Osteoblast (primary cell): ENCODE data around the gene MYDGF. TPM values are rescaled to one million over a fixed set of nuclear protein-coding genes. Genes with fewer than 3 reads are reported as not detected.

Source experiments
- DNase-seq: peaks from one replicate; pipeline ENCODE4 v3.0.0; 2011; ENCODE audit warnings: low spot score, mixed read lengths; ENCODE audit not compliant: insufficient read length; ENCODE audit errors: missing footprints
- H2AFZ ChIP-seq: 2 replicates; pipeline ENCODE4 v1.6.0; 2011; ENCODE audit warnings: mild to moderate bottlenecking, low read length
- H3K27ac ChIP-seq: 2 replicates; pipeline ENCODE4 v1.5.1; 2011; ENCODE audit warnings: mild to moderate bottlenecking, low read depth, low read length, moderate library complexity
- H3K27me3 ChIP-seq: 2 replicates; pipeline ENCODE4 v1.6.0; 2012; ENCODE audit warnings: mild to moderate bottlenecking, control low read depth, inconsistent platforms, low read length, moderate library complexity; ENCODE audit not compliant: insufficient read depth
- H3K36me3 ChIP-seq: 2 replicates; pipeline ENCODE4 v1.5.1; 2011; ENCODE audit warnings: mild to moderate bottlenecking, low read length, control low read depth, moderate library complexity; ENCODE audit not compliant: insufficient read depth
- H3K4me1 ChIP-seq: 2 replicates; pipeline ENCODE4 v1.5.1; 2011; ENCODE audit warnings: mild to moderate bottlenecking, low read length, control low read depth, moderate library complexity; ENCODE audit not compliant: insufficient read depth
- H3K4me2 ChIP-seq: 2 replicates; pipeline ENCODE4 v1.6.0; 2011; ENCODE audit warnings: mild to moderate bottlenecking, low read length; ENCODE audit not compliant: insufficient read depth
- H3K4me3 ChIP-seq: fragments of 200-600 bp; sonication (generic); 3 replicates; pipeline ENCODE4 v1.5.1; 2012; ENCODE audit warnings: mild to moderate bottlenecking, low read length, inconsistent platforms; ENCODE audit not compliant: insufficient read depth
- H3K79me2 ChIP-seq: 2 replicates; pipeline ENCODE4 v1.6.0; 2012; ENCODE audit warnings: mild to moderate bottlenecking, low read length, control low read depth, inconsistent platforms; ENCODE audit not compliant: insufficient read depth
- H3K9me3 ChIP-seq: 2 replicates; pipeline ENCODE4 v1.5.1; 2011; ENCODE audit warnings: low read depth, low read length, control low read depth
- H4K20me1 ChIP-seq: 2 replicates; pipeline ENCODE4 v1.6.0; 2012; ENCODE audit warnings: mild to moderate bottlenecking, low read length, control low read depth; ENCODE audit not compliant: insufficient read depth
- total RNA-seq: library from RNA; depleted of rRNA; stranded (reverse); fragments of >200 nt; gene quantifications from 2 replicates; pipeline ENCODE4 v1.2.3, GENCODE V29; 2012
- TF ChIP-seq, protein P1 (sequence below): IDR thresholded peaks from 2 replicates; pipeline ENCODE4 v1.5.1; 2011; ENCODE audit warnings: mild to moderate bottlenecking, low read depth, low read length, moderate library complexity; ENCODE audit errors: extremely low read depth

The MYDGF gene
- total RNA-seq, 1 donor: 152 TPM

DNA sequence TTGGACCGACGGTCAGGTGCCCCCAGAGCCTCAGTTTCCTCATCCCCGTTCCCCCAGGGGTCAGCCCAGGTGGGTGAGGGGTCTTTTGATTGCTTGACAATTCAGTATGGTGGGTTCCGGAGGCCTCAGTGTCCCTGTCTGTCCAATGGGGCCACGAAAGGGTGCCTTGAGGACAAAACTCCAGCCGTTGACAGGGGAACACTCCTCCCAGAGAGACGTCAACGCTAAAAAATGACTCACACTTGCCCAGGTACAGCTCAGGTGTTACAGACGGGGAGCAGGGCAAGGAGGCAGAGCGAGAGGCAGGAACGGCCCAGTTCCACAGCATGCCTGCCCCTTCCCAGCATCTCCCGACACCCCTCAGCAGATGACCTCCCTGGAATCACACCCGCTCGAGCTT is 29.0 kb downstream of the MYDGF start:
- H3K79me2 ChIP-seq: peaks cover 7% of the 10 kb centered on the region
- TF ChIP-seq, protein P1, sequence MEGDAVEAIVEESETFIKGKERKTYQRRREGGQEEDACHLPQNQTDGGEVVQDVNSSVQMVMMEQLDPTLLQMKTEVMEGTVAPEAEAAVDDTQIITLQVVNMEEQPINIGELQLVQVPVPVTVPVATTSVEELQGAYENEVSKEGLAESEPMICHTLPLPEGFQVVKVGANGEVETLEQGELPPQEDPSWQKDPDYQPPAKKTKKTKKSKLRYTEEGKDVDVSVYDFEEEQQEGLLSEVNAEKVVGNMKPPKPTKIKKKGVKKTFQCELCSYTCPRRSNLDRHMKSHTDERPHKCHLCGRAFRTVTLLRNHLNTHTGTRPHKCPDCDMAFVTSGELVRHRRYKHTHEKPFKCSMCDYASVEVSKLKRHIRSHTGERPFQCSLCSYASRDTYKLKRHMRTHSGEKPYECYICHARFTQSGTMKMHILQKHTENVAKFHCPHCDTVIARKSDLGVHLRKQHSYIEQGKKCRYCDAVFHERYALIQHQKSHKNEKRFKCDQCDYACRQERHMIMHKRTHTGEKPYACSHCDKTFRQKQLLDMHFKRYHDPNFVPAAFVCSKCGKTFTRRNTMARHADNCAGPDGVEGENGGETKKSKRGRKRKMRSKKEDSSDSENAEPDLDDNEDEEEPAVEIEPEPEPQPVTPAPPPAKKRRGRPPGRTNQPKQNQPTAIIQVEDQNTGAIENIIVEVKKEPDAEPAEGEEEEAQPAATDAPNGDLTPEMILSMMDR: no peak
- DNase-seq: peak; percentile 61
- H3K27ac ChIP-seq: no peak overlapping the region
- H3K4me2 ChIP-seq: no peak overlapping the region
- no peak overlapping the region for H2AFZ ChIP-seq
- no peaks in the 10 kb centered on the region for H4K20me1 ChIP-seq
- peaks cover 19% of the 10 kb centered on the region for H3K4me1 ChIP-seq
- no peaks in the 10 kb centered on the region for H3K36me3 ChIP-seq
- H3K4me3 ChIP-seq: no peak overlapping the region
- no peaks in the 10 kb centered on the region for H3K9me3 ChIP-seq
- H3K27me3 ChIP-seq: no peaks in the 10 kb centered on the region

DNA sequence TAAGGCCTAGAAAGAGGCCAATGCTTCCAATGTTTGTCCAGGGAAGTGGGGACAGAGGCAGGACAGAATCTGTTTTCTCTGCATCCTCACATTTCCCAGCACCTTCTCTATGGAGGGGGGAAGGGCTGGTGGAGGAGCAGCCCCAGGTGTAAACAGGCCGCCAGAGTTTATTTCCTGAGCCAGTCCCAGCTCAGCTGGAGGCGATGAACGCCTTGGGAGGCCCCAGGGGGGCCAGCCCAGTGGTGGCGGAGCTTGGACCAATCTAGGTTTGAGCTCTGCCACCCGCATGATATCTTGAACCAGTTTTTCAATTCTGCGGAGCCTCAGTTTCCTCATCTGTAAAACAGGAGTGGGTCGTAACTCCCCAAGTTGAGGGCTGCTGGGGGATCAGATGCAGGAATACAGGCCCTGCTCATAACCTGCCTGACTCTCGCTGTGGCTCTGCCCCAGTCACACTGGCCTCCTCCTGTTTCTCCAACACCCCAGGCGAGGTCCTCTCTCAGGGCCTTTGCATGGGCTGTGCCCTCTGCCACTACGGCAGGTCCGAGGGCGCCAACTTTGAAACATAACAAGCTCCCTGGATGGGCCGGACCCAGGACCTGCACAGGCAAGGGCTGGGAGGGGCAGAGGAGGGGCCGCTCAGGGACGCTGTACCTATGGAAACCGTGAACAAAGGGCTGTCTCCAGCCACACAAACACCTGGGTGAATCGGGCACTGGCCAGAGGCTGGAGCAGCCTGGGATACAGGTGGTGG is 29.7 kb downstream of the MYDGF start:
- Histone ChIP-seq H3K27me3 (no peaks in the 10 kb centered on the region), H3K9me3 (no peaks in the 10 kb centered on the region), H3K27ac (no peak overlapping the region), H3K4me1 (peaks cover 22% of the 10 kb centered on the region), H2AFZ (no peak overlapping the region), H3K79me2 (peaks cover 7% of the 10 kb centered on the region), H4K20me1 (no peaks in the 10 kb centered on the region), H3K36me3 (no peaks in the 10 kb centered on the region), H3K4me2 (peak overlapping the region; percentile 95), H3K4me3 (peak overlapping the region; percentile 87)
- DNase-seq: peak; percentile 87
- TF ChIP-seq, protein P1: no peak

DNA sequence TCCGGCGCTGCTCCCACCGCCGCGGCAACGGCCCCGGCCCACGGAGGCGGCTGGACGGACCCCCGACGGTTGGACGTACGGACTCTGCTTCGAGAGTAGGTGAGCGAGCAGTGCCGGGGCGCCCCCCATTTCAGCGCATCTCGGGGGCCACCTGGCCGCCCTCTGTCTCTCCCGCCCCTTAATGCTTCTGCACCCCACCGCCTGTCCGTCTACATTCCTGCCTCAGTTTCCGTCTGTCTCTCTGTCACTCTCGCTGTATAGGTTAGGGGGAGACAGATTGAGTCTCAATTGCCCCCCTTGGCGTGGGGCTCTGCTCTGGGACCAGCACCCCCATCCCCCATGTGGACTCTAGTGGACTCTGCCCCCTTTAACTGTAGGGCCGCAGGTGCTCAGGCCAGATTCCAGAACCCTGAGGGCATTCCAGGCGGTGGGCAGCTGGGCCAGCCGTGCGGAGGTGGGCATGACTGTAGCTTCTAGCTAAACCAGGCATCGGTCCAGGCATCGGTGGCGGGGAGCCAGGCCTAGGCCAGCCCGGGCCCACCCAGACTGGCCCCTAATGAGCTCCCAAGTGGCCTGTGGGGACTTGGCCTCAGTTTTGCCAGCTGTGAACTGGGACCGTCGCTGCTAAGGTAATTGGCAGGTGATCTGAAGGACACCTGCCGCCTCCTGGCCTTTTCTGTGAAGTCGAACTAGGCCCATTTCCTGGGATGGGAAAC is 30.5 kb downstream of the MYDGF start:
- TF ChIP-seq, protein P1: no peak
- peak overlapping the region; percentile 91 for H2AFZ ChIP-seq
- peaks cover 7% of the 10 kb centered on the region for H3K79me2 ChIP-seq
- no peaks in the 10 kb centered on the region for H3K36me3 ChIP-seq
- H3K27me3 ChIP-seq: no peaks in the 10 kb centered on the region
- no peaks in the 10 kb centered on the region for H4K20me1 ChIP-seq
- peak overlapping the region; percentile 87 for H3K4me3 ChIP-seq
- peak; percentile 83 for DNase-seq
- no peaks in the 10 kb centered on the region for H3K9me3 ChIP-seq
- H3K4me1 ChIP-seq: peaks cover 27% of the 10 kb centered on the region
- H3K27ac ChIP-seq: peak overlapping the region; percentile 12
- H3K4me2 ChIP-seq: peak overlapping the region; percentile 95
